Kidney glomerular epithelial cell (primary cell): Measurements from ENCODE around the gene ZNF436.
"Not testable (repeated sequence)": the region's sequence is repeated elsewhere in the genome, so short reads cannot be mapped to it uniquely, and the experiment has no call there.

Source experiments
- DNase-seq: peaks from one replicate; lab custom pipeline; 2025; lab: John Stamatoyannopoulos, UW

The ZNF436 gene

GRCh38 chr1:23310280-23310679, 59.4 kb downstream of the ZNF436 start:
- not testable (repeated sequence) for DNase-seq
